HG03175 (cell line): ENCODE results near the gene PLA2G4E.

Source experiments
- ATAC-seq: cut with Tn5 transposase; IDR thresholded peaks from one replicate; pipeline ENCODE4 v1.9.1; 2021; ENCODE audit warnings: mild to moderate bottlenecking, moderate library complexity; ENCODE audit not compliant: unreplicated experiment

Gene PLA2G4E

DNA sequence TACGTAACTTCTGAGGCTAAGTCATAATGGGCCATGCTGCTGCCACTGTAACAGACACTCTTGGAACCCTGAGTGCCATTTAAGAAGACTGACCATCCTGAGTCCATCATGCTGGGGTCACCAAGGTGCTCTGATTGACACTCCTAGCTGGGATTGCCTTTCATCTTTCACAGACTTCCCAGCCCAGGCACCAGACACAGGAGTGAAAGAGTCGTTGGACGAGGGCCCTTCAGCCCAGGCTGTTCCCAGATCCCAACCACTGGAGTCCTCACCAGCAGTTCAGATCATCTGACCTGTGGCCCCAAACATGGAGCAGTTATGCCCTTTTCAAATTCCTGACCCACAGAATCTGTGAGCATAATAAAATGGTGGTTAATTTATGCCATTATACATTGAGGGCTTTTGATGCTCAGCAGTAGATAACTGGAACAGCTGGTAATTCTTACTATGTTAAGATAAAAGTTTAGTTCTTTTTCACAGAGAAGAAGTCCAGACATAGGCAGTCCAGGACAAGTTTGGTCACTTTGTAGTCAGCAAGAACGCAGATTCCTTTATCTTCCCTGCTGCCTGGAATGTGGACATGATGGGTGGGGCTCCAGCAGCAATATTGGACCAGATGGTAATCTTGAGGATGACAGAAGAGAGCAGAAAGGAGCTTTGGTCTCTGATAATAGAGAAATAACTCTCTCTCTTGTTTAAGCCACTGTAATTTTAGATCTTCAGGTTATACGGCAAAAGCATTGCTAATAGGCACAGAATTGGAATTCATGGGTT lies 41.2 kb downstream of the PLA2G4E start:
- no peak for ATAC-seq

DNA sequence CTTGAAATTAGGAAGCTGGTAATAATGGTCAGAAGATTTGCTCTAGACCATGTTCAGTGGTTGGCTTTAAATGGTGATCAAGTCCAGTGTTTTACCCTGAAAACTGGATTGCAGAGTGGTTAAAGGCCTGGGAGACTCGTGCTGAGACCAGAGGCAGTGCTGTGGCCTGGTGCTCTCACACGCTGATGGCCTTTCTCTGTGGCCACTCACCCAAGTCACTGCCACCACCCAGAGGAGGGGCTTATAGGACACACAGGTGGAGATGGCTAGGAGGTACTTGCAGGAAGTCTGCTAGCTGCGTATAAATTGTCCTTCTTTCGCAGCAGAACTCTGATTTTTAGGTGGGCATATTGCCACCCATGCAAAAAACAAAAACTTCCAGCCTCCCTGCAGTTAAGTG lies 42.3 kb downstream of the PLA2G4E start:
- ATAC-seq = no peak

DNA sequence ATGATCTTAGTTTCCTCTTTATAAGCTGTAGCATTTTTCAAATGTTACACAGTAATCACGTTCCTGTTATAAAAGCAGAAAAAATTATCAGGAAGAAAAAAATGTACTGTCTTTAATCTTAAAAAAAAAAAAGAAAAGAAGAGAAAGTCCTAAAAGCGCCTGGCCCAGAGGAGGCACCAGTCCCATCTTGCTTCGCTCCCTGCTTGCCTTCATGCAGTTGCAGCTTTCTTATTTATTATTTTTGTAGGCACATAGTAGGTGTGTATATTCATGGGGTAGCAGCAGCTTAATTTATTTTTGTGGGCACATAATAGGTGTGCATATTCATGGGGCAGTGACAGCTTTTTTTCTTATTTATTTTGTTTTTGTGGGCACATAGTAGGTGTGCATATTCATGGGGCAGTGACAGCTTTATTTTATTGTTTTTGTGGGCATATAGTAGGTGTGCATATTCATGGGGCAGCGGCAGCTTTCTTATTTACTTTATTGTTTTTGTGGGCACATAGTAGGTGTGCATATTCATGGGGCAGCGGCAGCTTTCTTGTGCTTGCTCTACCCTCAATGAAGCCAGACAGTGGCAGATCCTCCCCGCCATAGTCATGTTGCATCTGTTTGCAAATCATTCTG lies 43.0 kb downstream of the PLA2G4E start:
- ATAC-seq = no peak

DNA sequence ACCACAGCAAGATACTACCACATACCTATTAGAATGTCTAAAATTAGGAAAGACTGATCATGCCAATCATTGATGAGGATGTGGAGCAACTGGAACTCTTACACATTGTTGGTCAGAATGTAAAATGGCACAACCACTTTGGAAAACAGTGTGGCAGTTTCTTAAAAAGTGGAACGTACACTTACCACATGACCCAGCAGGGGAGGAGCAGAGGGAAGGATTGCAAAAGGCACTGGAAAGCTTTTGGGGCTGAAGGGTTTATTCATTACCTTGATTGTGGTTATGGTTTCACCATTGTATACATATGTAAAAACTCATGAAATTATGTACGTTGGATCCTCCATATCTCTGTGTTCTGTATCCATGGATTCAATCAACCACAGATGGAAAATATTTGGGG lies 45.2 kb downstream of the PLA2G4E start:
- ATAC-seq = no peak

DNA sequence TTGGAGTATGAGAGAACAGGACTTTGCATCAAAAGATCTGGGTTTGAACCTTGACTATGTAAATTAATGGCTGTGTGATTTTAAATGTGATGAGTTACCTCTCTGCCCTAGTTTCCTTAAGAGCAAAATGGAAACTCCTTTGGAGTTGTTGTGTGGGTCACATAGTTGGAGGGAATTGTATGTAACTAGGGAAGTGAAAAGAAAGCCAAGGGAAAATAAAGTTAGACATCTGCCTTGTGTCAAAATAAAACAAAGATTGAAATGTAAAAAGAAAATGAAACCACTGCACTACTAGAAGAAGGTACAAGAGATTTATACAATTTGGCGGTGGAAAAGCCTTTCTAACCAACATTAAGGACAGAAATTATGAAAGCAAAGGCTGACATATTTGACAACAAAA lies 46.8 kb downstream of the PLA2G4E start:
- ATAC-seq = no peak

DNA sequence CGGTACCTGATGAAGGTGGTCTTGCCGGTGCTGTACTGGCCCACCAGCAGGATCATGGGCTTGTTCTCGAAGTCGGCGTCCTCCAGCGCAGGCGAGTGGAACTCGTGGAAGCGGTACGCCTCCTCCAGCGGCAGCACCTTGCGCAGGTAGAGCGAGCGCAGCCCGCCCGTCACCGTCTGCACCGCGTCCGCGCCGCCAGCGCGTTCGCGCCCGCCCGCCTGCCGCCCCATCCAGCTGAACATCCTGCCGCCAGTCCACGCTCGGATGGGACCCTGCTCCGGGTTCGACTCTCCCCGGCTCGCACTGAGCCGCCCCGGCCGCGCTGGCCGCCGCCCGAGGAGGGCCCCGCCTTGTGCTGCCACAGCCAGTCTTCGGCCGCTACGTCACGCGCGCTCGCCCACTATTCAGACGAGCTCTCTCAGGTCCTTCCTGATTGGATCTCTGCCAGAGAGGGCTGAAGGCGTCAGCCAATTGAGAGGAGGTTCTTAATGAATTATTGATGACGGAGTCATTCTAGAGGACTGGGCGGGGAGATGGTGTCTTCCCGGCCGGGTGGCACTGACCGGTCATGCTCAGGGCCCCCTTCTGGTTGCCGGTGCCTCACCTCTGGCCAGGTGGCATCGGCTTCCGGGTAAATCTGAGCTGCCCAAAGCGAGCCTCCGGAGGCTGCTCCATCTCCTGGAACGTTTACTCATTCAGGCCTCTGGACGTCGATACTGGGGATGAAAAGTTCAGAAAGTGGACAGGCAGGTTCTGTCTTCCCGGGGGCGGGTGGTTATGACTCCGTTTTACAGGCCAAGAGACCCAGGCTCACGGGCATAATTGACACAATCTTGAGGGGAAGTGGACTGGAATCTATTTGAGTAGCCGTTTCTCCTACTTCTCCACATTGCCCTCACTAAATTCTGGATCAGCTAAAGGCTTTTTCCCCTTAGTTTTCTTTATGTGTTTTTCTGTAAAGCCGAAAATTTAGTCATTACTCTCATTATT lies 48.3 kb downstream of the PLA2G4E start, which contains the start of gene EHD4:
Gene EHD4 (minus strand): TSS at position 305 of the 990 bp plus-strand sequence. CDS start 63 bp downstream, at position 242.
- ATAC-seq = peak; percentile 76

DNA sequence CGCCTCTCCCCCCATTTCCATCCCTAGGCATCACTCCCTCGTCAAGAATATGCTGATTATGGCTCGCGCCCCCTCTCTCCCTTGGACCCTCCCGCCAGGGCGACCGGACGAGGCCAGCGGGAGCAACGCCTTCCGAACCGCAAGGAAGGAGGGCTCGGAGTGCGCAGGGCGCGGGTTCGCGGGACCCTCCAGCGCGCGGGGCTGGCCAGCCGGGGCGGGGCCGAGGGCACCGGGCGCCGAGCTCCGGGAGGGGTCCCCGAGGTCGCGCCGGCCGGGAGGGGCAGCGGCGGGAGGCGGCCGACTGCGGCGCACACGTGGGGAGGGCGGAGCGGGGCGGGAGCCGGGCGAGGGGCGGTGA lies 49.0 kb downstream of the PLA2G4E start:
- ATAC-seq = peak; percentile 21

DNA sequence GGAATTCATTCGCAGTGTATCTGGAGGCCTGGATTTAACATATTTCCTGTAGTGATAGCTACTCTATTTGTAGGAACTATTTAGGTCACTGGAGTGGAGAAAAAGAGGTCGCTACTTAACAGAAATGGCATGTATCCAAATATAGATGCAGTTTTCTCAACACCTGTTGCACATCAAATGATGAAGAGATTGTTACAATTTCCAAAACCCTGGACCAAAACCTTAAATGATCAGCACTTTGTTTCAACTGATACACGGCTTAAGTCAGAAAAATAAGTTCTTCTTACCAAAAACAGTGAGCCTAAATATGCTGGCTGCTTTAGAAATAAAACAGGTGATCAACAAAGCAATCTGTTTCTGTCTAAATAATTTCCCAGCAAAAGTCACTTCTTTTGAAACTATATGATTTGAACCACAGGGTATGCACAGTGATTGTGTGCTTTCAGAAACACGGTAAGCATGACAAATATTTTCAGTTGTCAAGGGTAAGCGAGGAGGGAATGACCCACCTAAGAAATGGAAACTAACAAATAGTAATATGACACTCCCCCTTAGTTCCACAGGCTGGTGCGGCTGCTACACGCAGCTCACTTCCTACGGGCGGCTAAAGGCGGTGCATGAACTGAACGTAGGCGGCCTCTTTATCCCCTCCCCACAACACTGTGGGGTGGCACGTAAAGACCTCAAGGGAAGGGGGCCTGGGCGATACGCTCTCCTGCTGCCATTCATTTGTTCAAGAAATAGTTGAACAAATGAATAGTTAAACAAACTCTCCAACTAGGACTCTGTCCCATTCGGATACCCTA lies 49.5 kb downstream of the PLA2G4E start:
- peak; percentile 46 for ATAC-seq

DNA sequence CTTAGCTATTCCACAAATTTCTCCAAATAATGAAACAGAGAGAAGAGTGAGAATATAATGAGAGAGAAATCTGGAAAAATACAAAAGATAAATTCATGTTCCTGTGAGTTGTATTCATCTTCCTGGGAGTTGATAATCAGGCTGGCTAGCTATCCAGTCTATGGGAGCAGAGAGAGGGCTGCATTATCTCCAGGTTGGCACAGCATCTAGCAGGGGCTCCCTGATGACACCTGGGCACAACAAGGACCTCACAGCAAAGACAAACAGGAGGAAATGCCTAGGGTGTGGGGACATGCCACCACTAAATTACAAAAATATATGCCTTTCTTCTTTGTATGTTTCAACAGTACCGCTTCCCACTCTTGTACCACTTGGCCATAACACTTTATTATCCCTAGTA lies 50.4 kb downstream of the PLA2G4E start:
- ATAC-seq = no peak

DNA sequence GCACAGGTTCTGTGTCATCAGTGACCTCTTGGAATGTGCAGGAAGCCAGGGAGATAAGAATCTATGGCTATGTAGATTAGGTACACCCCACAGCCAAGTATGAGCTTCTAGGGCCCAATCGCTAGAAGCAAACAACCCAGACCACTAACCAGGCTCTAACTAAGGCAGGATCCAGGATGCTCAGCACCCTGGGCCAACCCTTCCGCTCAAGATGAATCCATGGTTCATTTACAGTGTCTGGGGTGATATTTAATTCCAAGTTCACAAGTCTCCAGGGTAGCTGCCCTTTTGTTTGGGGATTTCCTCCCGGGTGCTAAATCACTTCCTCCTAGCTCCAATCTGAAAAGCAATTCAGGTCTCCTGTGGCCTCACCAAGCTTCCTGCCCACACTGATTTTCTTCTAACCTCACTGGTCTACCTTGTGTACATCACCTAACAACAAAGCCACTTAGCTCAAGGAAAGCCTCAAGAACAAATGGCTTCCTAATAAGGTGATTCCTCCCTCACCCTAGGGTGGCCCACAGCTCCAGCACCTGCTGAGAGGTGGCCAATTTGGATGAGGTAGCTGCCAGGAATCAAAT lies 50.9 kb downstream of the PLA2G4E start:
- ATAC-seq = no peak

DNA sequence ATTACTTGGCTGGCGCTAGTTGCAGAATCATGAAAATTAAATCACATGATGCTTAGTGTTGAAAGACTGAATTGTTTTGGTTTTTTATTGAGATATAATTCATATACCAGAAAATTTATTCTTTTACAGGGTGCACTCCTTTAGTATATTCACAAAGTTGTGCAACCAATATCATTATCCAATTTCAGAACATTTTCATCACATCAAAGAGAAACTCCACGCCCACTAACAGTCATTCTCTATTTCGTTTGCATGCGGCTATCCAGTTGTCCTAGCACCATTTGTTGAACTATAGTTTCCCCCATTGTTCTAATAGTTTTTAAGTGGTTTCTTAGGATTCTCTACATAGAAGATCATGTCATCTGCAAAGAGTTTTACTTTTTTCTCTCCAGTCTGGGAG lies 52.1 kb downstream of the PLA2G4E start:
- no peak for ATAC-seq

DNA sequence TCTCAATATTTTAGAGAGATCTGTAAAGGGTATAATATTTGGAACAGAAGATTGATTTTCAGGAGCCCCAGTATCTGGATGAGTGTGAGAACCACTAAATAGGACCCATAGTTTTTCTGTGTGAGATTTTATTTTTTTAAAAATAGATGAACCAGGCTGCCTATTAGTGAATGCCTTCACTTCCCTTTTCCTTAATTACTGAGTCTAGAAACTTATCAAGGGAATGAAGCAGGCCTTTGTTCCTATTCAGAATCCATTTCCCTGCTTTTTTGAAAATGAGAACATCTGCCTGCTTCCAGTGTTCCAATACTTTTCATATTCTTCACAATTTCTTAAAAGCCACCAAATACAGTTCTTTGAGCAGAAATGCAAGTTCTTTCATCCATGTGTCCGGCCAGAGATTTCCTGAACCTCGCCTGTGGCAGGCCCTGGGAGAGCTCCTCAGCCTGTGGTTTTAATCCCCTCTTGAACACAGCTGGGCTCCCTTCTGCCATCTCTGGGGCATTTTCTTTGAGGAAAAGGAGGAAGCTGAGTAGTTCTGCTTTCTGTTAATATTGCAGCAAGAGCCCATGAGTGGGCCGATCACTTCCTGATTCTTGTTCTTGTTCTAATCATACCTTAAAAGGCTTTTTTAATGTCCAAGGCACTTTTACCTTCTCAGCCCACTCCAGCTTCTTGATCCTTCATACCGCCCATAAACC lies 53.2 kb downstream of the PLA2G4E start:
- ATAC-seq = no peak

DNA sequence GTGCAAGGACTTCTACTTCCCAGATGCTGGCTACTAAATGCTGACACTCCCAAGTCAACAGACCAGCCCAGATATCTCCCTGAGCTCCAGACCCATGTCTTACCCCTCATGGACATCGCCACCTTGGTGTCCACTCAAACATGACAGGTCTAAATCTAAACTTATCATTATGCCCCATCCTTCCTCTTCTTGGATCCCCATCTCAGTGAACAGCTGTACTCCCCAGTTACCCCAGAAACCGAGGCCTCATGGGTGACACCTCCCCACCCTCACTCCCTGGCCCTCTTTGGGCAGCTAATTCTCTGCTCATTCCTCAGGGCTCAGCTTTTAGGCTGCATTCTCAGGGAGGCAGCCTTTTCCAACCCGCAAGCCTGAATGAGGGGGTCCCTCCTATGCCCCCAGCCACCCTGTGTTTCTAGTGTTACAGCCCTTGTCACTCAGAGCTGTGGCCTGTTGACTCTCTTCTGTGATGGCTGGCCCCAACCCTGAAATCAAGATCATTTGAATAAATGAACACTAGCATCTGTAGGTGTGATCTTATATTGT lies 53.8 kb downstream of the PLA2G4E start:
- ATAC-seq = no peak

DNA sequence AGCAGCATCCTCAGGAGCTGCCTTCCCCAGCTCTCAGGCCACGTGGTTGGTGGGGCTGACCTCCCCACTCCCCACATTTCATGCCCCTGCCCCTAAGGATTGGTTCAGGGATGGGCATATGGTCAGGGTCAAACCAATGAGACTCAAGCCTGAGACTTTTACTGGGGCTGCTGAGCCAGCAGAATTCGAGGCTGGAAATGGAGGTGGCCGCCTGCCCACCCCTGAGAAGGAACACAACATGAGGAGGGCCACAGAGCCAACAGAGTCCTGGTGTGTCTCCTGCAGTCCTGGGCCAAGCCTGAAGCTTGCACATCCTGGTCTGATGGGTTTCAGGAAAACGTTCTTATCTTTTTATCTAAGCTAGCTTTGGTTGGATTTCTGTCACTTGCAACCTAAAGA lies 54.4 kb downstream of the PLA2G4E start:
- no peak for ATAC-seq

DNA sequence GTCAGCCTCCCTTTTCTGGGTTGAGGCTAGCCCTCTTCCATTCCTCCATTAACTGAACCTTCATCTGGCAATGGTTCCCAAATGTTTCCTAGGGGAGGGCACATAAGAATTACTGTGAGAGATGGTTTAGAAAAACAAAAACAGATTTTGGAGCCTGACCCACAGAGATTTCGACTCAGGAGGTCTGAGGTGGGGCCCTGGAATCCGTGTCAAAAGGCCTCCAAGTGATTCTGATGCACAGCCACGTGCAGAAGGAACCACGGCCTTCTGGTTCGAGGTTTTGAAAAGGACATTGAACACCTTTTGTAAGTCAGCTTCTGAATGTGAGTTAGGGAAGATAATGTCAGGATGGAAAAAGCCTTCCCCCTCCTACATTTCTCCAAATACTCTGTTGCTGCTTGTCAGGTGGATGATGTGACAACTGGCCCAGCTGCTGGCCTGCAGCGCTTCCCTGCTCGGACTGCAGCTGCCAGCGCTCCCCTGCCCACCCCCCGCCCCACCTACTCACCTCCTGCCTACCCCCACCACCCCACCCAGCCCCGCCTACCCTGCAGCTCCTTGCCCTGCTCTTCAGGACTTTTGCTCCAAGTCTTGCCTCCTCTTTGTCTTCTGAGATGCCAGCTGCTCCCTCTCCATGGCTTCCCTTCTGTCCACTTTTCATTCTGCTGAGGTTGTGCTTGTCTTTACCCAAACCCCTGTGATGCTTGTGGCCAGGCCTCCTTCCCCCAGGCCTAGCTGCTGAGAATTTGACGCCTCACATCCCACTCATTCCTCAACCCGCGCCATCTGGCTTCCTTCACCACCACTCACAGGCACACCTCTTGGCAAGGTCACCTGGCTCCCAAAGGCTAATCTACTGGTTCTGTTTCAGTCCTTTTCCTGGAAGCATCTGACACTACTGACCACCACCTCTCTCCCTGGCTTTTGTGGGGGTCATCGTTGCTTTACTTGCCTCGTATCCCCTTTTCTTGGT lies 55.1 kb downstream of the PLA2G4E start:
- no peak for ATAC-seq

DNA sequence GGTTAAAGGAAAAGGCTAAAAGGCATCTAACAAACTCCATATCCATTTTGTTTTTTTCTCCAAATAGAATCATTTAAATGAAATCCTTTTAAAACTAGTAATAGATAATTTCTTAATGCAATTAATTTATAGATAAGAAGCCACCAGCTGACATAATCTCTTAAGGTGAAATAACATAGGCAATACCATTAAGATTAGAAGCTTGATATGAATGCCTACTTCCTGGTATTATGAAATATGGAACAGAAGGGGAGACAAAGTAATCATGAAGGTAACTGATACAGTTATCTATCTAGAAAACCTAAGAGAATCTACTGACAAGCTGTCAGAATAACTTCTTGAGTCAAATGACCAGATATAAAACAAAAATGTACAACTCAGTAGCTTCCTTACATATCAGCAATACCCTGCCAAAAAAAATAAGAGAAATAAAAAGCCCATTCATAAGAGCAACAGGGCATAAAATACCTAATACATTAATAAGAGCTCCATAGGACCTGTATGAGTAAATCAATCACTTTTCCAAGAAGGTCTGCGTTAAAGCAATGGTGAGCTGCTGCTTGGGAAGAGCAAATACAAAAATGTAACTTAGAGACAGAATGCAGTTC lies 59.1 kb downstream of the PLA2G4E start:
- ATAC-seq = no peak

DNA sequence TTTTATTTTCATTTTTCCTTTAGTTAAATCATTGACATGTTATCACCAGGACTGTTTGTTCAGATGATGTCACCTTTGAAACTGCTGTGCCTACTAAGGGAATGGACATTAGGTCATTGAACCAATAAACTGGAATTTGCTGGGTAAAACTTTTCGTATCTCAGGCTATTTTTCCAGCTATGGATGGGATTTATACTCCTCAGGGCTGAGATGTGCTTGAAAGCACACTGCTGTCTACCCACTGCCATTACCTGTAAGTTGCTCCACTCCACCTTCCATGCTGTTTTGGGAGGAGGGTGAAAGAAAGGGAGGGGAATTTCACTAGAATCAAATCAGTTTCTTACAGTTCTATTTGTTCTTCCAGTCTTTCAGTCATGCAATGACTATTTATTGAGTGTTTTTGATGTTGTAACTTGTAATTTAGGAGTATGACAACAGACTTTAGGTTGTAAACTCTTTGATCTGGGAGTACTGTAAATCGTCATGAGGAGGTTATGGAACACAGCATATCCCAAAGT lies 59.8 kb downstream of the PLA2G4E start:
- ATAC-seq = no peak

DNA sequence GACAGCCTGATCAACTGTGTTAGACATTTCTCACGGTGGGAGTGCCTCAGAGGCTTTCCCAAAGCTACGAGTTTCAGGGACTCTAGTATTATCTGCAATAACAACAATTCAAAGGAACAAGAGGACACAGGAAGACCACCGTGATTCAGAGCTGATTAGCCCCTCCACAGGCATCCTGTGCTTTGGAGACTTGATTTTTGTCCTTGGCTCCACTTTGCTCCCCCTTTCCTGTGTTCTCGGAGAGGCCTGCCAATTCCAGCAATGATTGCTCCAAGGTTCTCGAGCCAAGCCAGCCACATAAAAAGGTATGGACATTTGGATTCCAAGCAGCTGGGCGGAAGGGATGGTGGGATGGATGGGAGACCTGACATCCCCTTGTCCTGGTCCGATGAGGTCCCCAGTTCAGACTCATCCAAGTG lies 62.8 kb downstream of the PLA2G4E start:
- ATAC-seq = no peak
